Activated CD4-positive, alpha-beta T cell treated with anti-CD3 and anti-CD28 coated beads, Interleukin-2, Interleukin-4, amounts not matched to agents 100 ng/mL and 50 ng/mL, durations not matched to agents 16 hours and 8 hours (primary cell): ENCODE results near the gene SLC43A3.
"Not testable (repeated sequence)": the region's sequence is repeated elsewhere in the genome, so short reads cannot be mapped to it uniquely, and the experiment has no call there.

Experiments
- DNase-seq: peaks from one replicate; pipeline ENCODE4 v3.0.0-alpha.2; 2020; ENCODE audit warnings: low spot score

SLC43A3 gene

DNA sequence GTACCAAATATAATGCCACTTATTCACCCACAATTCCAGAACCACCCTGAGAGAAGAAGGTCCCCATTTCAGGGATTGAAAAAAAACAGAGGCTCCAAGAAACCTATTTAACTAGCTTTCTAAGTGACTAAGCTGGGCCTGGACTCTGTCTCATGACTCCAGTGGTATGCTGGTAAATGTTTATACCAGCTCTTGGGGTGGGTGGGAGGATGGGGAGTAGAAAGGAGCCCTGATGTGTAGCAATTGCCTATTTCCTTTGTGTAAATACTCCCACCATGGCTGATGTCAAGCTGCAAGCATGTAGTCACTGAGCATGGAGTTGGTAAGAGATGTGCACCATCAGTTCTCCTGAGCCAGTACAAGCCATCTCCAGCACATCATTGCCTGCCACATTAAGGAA, 48.7 kb downstream of the SLC43A3 start:
- DNase-seq = no peak

DNA sequence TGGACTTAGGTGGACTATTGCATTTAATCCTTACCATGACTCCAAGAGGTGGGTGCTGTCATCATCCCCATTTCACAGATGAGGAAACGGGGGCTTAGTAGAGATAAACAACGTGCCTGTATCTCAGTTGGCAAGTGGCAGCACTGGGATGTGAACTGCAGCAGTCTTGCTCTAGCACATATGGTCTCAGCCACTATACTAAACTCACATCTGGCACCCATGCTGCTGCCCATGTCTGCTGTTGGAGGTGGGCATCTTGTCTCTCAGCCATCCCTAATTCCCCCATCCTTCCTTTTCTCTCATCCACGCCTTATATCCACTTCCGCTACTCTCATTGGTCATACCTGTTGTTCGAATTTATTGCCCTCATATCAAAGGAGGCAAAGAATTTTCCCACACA, 49.8 kb downstream of the SLC43A3 start:
- no peak for DNase-seq

DNA sequence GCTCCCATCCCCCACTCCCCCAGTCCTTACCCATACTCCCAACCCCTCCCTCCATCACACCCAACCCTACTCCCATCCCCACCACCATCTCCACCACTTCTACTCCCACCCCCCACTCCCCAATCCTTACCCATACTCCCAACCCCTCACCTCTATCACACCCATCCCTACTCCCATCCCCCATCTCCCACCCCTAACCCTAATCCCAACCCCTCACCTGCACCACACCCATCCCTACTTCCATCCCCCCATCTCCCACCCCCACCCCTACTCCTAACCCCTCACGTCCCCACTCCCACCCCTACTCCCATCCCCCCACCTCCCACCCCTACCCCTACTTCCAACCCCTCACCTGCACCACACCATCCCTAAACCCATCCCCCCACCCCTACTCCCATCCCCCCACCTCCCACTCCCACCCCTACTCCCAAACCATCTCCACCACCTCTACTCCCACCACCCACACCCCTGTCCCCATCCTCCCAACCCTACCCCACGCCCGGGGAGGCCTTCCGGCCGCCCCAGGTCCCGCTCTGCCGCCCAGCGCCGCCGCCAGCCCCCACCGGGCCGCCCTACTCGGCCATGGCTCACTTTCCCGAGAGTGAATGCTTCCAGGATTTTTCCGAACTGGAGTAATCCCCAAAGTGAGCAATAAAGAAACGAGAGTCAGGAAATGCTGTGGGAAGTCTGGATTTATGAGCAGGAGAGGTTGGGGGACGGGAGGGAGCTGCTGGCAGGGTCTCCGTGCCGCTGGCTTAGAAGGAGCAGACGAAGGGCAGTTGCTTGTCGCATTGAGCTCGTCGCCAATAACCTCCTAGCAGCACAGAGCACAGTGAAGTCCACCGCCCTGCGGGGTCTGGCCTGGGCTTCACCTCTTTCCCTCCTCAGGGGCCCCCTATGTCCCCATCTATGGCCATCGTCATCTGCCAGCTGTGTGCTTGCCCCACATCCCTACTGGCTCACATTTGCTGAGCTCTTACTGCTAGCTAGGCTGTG, 50.5 kb downstream of the SLC43A3 start:
- DNase-seq = no peak

DNA sequence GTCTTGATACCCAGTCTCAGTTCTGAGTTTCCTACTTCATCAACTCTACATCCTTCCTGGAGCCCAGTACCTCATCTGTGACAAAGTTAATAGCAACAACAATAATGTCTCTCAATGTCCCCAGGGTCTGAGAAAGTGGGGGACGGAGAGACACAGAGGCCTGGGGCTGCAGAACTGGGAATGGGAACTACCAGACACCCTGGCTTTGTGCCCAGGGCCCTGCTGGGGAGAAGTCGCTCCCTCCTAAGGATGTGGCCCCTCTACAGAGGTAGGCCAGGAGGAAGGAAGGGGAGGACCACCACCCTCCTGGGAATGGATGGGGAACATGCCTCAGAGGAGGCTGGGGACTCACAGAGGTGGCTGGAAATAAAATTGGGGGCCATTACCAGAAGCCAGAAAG, 51.4 kb downstream of the SLC43A3 start:
- DNase-seq = no peak

DNA sequence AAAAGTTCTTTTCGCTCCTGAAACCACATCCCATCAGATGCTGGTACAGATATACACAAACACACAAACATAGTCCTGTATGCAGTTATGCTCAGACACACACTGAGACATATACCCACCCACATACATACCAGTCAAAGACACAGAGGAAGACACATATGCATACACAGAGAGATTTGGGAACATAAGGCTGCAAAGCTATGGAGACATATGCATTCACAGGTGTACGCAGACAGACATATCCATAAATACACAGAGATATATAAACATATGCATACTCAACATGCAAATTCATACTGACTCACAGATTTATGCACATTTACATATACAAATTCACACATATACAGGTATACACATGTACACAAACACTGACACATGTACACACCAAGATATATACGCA, 52.0 kb downstream of the SLC43A3 start:
- DNase-seq = no peak

DNA sequence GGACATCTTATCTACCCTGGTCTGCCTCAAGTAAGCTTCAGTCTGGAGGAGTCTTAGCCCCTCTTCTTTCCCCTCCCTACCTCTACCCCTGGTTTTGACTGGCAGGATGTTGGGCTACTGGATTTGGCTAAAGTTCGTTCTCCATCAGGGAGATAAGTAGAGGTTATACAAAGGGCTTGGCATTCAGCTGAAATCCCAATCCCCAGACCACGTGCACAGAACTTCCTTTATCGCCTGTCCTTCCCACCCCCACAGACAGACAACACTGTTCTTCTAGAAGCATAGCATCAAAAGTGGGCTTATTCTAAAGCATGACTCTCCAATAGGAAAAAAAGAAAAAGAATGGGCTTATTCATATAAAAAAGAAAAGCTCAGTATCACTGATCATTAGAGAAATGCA, 53.8 kb downstream of the SLC43A3 start:
- no peak for DNase-seq

DNA sequence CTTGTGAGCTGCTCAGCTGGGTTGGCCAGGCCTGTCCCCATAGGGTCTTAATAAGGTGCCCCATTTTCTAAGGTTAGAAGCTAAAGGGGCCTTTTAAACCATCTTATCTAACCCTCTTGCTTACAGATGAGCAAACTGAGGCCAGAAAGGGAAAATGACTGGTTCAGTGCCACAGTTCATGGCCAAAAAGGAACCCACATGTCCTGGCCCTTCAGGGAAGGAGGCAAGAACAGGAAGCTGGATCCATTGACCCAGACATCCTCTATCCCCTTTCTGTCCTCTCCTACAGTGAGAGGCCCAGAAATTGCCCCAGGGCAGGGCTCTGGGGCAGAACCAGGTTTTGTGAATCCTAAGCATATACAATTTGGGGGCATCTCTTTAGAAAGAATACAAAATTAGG, 56.0 kb downstream of the SLC43A3 start:
- no peak for DNase-seq

DNA sequence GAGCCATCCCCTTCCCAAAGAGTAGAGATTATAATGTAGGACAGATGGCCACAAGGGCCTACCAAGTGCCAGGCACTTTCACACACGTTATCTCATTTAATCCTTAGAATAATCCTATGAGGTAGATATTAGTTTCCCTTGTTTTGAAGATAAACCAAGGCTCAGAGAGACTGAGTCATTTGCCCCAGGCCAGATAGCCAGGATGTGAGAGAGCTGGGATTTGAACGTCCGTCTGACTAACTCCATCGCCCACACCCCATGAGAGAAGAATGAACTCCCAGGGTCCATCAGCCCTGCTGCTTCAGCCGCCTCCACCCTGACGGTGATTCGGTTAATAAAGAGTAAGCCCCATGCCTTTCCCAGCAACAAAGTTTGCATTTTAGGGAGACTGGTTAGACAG, 56.7 kb downstream of the SLC43A3 start:
- no peak for DNase-seq

DNA sequence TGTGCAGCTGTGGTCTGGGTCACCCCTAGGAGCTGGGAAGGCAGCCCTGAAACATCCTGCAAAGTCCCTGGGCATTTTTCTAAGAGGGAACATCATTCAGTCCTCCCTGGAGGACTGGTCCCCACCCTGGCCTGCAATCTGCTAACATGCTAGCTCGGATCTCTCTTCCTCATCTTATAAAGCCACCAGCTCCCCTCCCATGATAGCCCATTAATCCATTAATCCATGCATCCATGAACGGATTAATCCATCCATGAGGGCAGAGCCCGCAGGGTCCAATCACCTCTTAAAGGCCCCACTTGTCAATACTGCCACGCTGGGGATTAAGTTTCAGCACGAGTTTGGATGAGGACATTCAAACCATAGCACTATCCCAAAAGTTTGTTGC, 58.1 kb downstream of the SLC43A3 start:
- no peak for DNase-seq

DNA sequence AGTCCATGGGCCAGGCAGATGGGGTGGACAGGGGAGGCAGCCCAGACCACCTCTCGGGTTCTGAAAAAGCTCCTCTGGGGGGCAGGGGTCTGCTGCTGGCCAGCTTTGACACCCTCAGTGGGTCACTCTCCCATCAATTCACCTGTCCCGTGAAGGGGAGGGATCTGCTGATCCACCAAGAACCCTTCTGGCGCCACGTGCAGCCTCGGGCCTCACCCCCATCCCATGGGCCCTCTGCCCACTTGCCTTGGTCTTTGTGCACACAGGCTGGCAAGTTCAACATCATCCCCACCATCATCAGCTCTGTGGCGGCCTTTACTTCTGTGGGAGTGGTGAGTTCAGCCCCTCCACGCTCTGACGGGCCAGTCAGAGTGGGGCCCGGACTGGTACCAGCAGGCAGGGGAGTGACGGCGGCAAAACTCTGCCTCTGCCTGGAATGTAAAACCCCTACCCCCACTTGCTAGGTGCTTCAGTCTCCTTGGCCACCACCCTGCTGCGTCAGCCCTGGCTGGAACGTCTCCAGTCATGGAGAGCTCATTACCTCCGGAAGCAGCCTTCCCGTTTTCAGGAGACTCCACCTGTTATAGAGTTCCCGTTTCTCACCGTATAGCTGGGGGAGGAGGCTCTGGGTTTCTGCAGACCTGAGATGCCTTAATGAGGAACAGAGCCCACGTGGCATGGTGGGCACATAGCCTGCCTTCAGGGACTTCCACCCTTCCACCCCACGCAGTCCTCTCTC, 58.6 kb downstream of the SLC43A3 start:
- no peak for DNase-seq

DNA sequence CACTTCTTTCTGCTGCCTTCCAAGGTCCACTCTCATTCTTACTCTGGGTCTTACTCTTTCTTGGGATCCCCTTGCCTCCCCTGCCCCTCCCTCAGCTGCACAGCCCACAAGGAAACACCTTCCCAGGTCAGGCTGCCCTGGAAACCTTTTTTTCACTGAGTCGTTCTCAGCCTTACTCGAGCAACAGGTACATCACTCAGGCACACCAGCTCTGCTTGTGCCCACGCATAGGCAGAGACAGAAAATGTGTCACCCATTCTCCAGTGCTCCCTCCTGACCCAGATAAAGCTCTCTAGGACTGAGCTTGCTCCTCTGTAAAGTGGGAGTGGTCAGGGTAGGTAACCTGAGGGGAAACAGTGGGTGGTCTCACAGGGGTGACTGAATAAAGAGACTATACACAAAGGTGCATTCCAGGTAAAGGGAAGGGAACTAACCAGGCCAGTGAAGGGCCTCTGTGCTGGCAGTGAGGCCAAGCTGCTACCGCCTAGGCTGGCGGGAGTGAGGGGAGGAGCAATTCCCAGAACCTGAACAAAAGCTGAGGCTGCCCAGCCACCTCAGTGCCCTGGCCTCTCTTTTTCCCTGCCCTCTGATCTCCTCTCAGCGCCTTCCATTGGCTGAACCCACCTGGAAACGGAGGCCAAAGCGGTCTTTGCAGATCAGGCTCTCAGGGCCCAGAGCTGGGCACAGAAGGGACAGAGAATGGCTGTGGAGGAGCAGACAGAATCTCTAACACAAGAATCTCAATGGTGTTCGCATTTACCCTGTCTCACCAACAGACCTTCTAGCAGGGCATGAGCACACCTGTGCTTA, 61.9 kb downstream of the SLC43A3 start:
- no peak for DNase-seq

DNA sequence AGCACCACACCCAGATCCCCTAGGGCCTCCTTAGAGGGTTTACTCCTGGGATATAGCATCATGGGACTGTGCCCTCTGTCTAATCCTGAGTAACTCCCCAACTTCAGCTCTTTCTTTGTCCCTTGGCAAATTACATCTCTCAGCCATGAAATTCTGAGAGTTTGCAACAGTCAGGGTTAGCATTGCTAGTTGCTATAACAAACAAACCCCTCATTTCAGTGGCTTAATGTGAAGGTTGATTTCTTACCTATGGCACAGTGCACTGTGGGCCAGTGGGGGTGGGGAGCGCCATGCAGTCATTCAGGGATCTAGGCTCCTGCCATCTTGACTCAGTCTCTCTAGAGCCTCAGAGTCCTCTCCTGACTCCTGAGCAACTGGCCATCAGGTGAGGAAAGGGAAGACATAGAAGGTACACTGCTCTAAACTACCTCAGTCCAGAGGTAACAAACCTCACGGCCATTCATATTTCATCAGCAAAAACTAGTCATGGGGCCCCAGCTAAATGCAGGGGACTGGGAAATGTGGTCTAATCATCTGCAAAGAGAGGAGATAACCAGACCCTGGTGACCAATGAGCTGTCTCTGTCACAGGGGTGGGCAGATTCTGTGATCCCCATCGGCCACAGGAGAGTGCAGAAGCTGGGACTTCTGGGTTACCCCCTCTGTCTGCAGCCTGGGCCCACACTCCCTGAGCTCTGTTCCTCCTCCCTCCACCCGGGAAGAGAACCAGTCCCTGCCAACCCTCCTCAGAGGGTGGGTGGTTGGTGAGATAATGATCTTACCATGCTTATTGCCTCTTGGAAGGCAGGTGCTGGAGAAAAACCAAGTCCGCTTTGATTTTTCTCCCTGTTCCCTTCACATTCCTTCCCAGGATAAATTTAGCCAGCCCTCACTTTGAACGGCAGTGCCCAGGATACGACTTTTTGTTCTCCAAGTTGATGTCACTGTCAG, 63.5 kb downstream of the SLC43A3 start:
- no peak for DNase-seq

DNA sequence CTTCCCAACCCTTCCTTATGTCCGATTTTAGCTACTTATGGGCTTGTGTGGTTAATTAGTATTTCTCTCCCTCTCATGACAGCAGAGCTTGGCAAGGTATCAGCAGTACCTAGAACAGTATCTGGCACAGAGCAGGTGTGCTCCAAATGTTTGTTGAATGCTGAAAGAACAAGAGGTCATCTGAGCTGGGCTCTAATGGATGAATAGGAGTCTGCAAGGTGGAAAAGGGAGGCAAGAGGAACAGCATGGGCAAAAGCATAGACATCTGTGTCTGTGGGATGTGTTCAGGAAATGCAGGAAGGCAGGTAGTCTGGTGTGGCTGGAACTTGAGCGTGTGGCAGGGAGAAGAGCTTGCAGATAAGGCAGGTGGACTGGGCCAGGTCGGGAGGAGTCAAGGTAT, 65.0 kb downstream of the SLC43A3 start:
- no peak for DNase-seq

DNA sequence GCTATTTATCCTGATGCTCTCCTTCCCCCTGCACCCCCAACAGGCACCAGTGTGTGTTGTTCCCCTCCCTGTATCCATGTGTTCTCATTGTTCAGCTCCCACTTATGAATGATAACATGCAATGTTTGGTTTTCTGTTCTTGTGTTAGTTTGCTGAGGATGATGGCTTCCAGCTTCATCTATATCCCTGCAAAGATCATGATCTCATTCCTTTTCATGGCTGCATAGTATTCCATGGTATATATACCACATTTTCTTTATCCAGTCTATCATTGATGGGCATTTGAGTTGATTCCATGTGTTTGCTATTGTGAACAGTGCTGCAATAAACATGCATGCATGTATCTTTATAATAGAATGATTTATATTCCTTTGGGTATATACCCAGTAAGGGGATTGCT, 65.5 kb downstream of the SLC43A3 start:
- not testable (repeated sequence) for DNase-seq

DNA sequence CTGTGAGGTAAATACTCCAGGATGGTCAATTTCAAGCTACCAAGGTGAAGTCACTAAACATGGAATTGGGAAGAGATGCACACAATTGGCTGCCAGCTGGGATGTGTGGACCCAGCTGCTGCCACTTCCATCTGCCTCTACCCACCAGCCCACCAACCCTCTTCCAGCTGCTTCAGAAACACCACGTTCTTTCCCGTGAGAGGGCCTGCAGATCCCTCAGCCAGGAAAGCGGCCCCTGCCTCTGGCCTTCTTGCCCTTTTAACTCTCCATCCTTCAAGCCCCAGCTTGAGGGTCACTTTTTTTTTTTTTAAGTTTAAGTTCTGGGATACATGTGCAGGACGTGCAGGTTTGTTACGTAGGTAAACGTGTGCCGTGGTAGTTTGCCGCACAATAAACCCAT, 65.9 kb downstream of the SLC43A3 start:
- no peak for DNase-seq

DNA sequence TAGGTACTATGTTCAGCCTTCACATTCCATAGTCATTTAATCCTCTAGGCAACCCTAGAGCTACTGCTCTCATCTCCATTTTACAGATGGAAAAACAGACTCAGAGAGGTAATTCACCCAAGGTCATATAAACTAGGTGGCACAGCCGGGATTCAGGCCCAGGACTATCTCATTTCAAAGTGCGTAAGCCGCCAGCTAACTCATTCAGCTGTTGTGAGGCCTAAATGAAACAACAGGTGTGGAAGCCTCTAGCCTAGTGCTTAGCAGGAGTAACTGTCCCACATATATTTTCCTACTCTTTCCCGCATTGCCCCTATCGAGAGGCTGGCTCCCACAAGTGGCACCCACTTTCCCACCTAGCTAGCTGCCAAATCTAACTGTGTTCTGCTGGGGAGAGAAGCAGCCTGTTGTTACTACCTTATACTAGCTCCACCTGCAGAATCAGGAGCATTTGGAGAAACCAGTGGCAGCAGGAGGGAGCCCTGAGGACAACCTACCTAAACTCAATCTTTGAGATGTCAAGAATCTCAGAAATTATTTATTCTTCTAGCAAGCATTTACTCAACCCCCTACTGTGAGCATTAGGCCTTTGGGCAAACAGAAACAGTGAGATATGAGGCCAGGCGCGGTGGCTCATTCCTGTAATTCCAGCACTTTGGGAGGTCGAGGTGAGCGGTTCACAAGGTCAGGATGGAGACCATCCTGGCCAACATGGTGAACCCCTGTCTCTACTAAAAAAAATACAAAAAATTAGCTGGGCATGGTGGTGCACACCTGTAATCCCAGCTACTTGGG, 66.8 kb downstream of the SLC43A3 start:
- no peak for DNase-seq

DNA sequence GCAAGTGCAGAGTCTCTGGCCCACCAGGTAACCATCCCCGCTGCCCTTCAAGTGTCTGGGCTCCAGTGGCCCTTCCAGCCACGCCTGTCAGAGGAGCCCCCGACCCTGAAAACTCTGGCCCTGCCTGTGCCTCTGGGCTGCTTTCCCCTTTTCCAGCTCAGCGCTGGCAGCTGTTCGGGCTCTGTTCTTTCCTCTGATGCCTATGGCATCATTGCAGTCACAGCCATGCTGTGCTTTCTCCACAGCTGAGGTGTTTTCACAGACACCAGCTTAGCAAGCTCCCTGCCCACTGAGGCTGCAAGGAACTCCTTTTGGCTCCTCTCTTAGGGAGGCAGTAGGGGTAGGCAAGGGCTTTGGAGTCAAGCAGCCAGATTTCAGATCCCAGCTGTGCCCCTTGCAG, 67.5 kb downstream of the SLC43A3 start:
- no peak for DNase-seq

DNA sequence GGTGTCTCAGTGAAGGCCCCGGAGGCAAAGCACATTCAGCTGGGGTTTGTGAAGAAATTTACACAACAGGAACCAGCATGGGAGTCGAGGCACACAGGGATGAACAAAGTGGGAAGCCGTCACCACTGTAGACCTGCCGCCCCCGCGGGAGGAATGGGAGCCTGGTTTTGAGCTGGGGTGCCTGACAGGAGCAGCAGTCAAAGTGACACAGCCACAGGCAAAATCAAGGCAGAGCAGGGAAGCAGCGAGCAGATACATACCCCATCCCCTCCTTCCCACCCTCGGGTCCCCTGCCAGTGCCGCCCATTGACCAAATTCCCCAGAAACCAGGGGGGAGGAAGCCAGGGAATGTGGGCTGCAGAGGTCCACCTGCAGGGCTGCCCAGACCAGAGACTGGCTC, 67.9 kb downstream of the SLC43A3 start:
- no peak for DNase-seq

DNA sequence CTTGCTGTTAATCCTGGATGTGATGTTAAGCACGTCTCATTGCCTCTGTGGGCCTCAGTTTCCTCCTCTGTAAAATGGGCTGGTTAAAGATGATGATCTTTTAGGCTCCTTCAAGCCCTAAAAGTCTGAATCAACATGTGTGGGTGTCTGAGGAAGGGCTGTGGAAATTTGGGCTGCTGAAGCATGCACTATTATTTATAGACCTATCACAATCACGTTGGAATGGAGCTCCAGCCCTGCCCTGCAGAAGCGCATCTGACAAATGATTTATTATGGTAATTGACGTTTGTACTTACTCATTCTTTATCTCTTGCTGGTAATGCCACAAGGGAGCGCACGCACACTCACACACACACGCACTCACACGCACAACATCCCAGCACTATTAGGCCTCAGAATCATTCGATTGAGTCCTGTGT, 68.4 kb downstream of the SLC43A3 start:
- DNase-seq = no peak

DNA sequence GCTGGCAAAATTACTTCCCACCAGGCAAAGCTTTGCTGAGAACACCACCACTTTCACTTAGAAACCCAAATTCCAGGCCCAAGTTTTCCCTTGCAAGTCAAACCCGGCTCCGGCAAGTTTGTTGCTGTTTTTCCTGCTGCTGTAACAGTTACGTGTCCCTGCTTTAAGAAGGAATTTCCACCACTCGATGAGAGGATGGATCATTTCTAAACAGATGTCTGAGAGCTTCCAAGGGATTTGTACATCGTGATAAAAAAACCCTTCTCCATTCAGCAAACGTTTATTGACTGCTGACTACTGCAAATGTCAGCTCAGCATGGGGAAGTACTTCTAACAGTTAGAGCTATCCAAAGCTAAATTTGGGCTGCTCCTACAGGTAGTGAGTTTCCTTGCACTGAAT, 69.1 kb downstream of the SLC43A3 start:
- DNase-seq = no peak

DNA sequence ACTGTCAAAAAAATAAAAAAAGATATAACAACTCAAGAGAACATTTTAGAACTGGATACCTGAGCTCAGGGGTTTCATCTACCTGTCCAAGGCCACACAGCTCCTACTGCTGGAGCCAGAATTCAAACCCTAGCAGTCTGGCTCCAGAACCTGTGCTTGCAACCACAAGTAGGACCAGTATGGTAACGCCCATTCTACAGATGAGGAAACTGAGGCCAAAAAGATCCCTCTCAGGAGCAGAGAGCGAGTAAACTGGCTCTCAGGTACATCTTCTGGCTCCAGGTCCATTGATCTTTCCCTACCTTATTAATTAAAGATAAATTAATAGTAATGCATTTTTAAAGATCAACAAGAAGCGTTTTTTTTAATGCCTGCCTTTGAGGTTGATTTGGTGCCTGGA, 69.6 kb downstream of the SLC43A3 start:
- DNase-seq = no peak
